A549 treated with dexamethasone at 1 μM for 4 hours (cell line): ENCODE data around the gene PRR9. TPM values are rescaled to one million over a fixed set of nuclear protein-coding genes. Genes with fewer than 3 reads are reported as not detected.

Experiments used
- total RNA-seq: library from RNA; stranded (reverse); fragments of 200-300 nt; extraction: Qiagen RNA extraction; gene quantifications from 5 replicates; pipeline ENCODE4 v1.2.3, GENCODE V29; 2022

Gene PRR9, protein sequence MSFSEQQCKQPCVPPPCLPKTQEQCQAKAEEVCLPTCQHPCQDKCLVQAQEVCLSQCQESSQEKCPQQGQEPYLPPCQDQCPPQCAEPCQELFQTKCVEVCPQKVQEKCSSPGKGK
- 0.10 TPM in 1 of 5 replicates, not detected in the others for total RNA-seq

GRCh38 chr1:153217212-153217611, at the start of gene PRR9:
PRR9 (plus strand) TSS chr1:153217584; CDS start chr1:153218145, 561 bp downstream.

GRCh38 chr1:153203130-153203529, 14.3 kb upstream of the PRR9 start, which contains the start of gene LELP1:
LELP1 (plus strand) TSS chr1:153203430; CDS start chr1:153204708, 1,278 bp downstream.

GRCh38 chr1:153259387-153259786, 42.0 kb downstream of the PRR9 start, which contains the start of gene LORICRIN:
LORICRIN (plus strand) TSS chr1:153259687; CDS start chr1:153260950, 1,263 bp downstream.

Other genes with a start within 250 kb of the PRR9 start
- not detected in 5 replicates for gene SPRR4, start 246.9 kb upstream of the PRR9 start, total RNA-seq
- not detected in 5 replicates for gene SPRR1A, start 233.5 kb upstream of the PRR9 start, total RNA-seq
- not detected in 5 replicates for gene SPRR3, start 215.8 kb upstream of the PRR9 start, total RNA-seq
- not detected in 5 replicates for gene SPRR1B, start 186.4 kb upstream of the PRR9 start, total RNA-seq
- gene SPRR2D, start 176.5 kb upstream of the PRR9 start, total RNA-seq: not detected in 5 replicates
- 0.12 TPM in 1 of 5 replicates, not detected in the others for gene SPRR2A, start 160.1 kb upstream of the PRR9 start, total RNA-seq
- gene SPRR2B, start 146.0 kb upstream of the PRR9 start, total RNA-seq: not detected in 5 replicates
- gene SPRR2E, start 123.1 kb upstream of the PRR9 start, total RNA-seq: not detected in 5 replicates
- gene SPRR2F, start 104.1 kb upstream of the PRR9 start, total RNA-seq: not detected in 5 replicates
- not detected in 5 replicates for gene SPRR2G, start 66.7 kb upstream of the PRR9 start, total RNA-seq
- not detected in 5 replicates for gene LELP1, start 14.2 kb upstream of the PRR9 start, total RNA-seq
- not detected in 5 replicates for gene LORICRIN, start 42.1 kb downstream of the PRR9 start, total RNA-seq
- not detected in 5 replicates for gene PGLYRP3, start 95.4 kb downstream of the PRR9 start, total RNA-seq
- gene PGLYRP4, start 131.3 kb downstream of the PRR9 start, total RNA-seq: not detected in 5 replicates
- 0.49 to 0.92 TPM (median 0.54 TPM) in 5 replicates for gene S100A9, start 140.3 kb downstream of the PRR9 start, total RNA-seq
- gene S100A12, start 158.0 kb downstream of the PRR9 start, total RNA-seq: not detected in 5 replicates
- not detected in 5 replicates for gene S100A8, start 173.5 kb downstream of the PRR9 start, total RNA-seq
- not detected in 5 replicates for gene S100A7A, start 198.9 kb downstream of the PRR9 start, total RNA-seq
- gene S100A7, start 243.1 kb downstream of the PRR9 start, total RNA-seq: not detected in 5 replicates